Measurements from ENCODE around the gene HEMK1.

DNA sequence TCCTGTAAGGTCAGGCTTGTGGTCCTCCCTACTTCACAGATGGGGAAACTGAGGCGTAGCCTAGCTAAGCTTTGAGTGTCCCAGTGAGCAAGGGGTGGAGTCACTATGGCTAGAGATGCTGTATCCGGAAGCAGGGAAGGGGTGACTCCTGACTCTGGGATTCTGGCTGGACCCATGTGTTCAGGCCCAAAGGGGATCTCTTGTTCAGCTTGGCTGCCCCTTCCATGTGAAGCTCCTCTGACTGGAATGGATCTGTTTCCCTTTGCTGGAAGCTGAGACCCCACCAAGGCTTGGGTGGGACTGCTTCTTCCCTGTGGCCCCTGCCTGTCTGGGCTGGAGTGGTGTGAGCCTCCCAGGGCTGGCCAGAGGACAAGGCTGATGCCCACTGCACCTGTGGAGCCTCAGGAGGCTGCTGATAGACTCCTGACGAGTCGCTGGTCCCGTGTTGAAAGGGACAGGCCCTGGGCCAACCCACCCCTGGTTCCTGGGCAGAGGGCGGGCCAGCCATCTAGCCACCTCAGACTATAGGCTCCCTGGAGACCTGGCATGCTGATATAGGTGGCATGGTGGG is 48.7 kb downstream of the HEMK1 start:
- TF ChIP-seq, protein P1, sequence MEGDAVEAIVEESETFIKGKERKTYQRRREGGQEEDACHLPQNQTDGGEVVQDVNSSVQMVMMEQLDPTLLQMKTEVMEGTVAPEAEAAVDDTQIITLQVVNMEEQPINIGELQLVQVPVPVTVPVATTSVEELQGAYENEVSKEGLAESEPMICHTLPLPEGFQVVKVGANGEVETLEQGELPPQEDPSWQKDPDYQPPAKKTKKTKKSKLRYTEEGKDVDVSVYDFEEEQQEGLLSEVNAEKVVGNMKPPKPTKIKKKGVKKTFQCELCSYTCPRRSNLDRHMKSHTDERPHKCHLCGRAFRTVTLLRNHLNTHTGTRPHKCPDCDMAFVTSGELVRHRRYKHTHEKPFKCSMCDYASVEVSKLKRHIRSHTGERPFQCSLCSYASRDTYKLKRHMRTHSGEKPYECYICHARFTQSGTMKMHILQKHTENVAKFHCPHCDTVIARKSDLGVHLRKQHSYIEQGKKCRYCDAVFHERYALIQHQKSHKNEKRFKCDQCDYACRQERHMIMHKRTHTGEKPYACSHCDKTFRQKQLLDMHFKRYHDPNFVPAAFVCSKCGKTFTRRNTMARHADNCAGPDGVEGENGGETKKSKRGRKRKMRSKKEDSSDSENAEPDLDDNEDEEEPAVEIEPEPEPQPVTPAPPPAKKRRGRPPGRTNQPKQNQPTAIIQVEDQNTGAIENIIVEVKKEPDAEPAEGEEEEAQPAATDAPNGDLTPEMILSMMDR (conservative IDR thresholded peaks at IDR 0.05; ENCODE audit: low read depth, low read length), result no peak
- TF ChIP-seq EZH2 (IDR thresholded peaks at IDR 0.05; ENCODE audit: low read length, unreplicated experiment) (no peak), EZH2phosphoT487 (IDR thresholded peaks at IDR 0.05; ENCODE audit: borderline replicate concordance, low read length) (no peak)
